Colonic mucosa (tissue), 4 donors: ENCODE data around the gene ITPR2. TPM values are rescaled to one million over a fixed set of nuclear protein-coding genes. Genes with fewer than 3 reads are reported as not detected.
A peak's percentile ranks its signal among the peaks of the same experiment; 100 is the strongest.

Source experiments
- DNase-seq: peaks from one replicate; pipeline ENCODE4 v3.0.0-alpha.2; 2020
- H3K27ac ChIP-seq: fragments of 200-600 bp; one replicate; pipeline ENCODE4 v1.8.0; 2021
- H3K27me3 ChIP-seq: fragments of 200-600 bp; one replicate; pipeline ENCODE4 v1.8.0; 2021
- H3K36me3 ChIP-seq: fragments of 200-600 bp; one replicate; pipeline ENCODE4 v1.8.0; 2021
- H3K4me1 ChIP-seq: fragments of 200-600 bp; one replicate; pipeline ENCODE4 v1.8.0; 2021; ENCODE audit warnings: mild to moderate bottlenecking
- H3K4me3 ChIP-seq: fragments of 200-600 bp; one replicate; pipeline ENCODE4 v1.8.0; 2021
- H3K9ac ChIP-seq, 2 donors: one replicate each; pipeline ENCODE4 v1.7.0; 2013; ENCODE audit warnings: control low read depth in 2 of 2, low read depth in 2 of 2, low read length in 2 of 2
- H3K9me3 ChIP-seq: fragments of 200-600 bp; one replicate; pipeline ENCODE4 v1.8.0; 2021
- CTCF ChIP-seq: fragments of 200-600 bp; IDR thresholded peaks from one replicate; pipeline ENCODE4 v1.8.0; 2022; ENCODE audit warnings: antibody characterized with exemption, mild to moderate bottlenecking
- intact Hi-C: fragments of 100-400 bp; cut with DNase I; formaldehyde crosslinking; loops from one replicate; pipeline ENCODE4 v1.14.1; 2022
- total RNA-seq, 2 donors: library from RNA; stranded (reverse); fragmentation: NEBNext Ultra II Directional in 1 of 2; extraction: Animal tissue kit (Norgen Biotek cat#: 25700) in 1 of 2; gene quantifications; one replicate each; pipeline ENCODE4 v1.2.1, GENCODE V29; 2021
- donor health status: healthy.
- donor health status: DM: no; HTN: no; CAD: no.
- donor health status: DM: no; HTN: no; CAD: no.

Gene ITPR2
- total RNA-seq, 2 donors from 2014 or later, result 15.9 to 39.3 TPM

- Histone ChIP-seq H3K27me3 (no peaks in the 10 kb centered on the region), H3K4me1 (no peaks in the 10 kb centered on the region), H3K9me3 (no peaks in the 10 kb centered on the region), H3K9ac (no peak overlapping the region), H3K4me3 (no peak overlapping the region), H3K27ac (no peak overlapping the region), H3K36me3 (no peaks in the 10 kb centered on the region)
- DNase-seq, result no peak
- intact Hi-C loops, result no loop called here
- no peak for TF ChIP-seq CTCF
These were observed 37.1 kb downstream of the ITPR2 start for GRCh38 chr12:26795910-26796309.

DNA sequence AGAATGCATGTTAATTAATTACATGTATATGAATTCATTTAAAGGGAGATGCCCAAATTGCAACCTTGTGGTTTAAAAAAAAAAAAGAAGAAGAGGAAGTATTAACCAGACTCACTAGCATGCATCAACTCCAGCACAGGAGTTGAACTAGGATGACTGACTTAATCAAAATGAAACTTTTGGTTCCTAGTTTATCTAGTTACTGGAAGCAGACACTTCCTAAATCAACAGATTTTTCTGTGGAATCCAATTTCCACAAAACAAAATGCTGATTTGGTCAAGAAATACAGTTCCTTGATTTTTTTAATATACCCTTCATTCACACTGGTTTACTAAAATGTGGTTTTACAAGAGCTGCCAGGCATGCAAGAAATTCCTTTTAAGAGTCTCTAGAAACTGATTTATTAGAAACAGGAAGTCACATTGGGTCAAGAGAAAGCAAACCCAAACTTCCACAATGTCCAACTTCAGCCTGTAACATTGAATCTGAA, 41.6 kb downstream of the ITPR2 start:
- Histone ChIP-seq H3K27me3 (no peaks in the 10 kb centered on the region), H3K36me3 (no peaks in the 10 kb centered on the region), H3K4me3 (no peak overlapping the region), H3K9me3 (no peaks in the 10 kb centered on the region), H3K9ac (no peak overlapping the region), H3K27ac (peak overlapping the region; percentile 26), H3K4me1 (no peaks in the 10 kb centered on the region)
- intact Hi-C loops, result no loop called here
- DNase-seq, result no peak
- TF ChIP-seq CTCF, result no peak

- DNase-seq, result no peak
- intact Hi-C loops, result no loop called here
- Histone ChIP-seq H3K4me3 (no peak overlapping the region), H3K4me1 (no peaks in the 10 kb centered on the region), H3K9me3 (no peaks in the 10 kb centered on the region), H3K27ac (peak overlapping the region; percentile 26), H3K36me3 (no peaks in the 10 kb centered on the region), H3K27me3 (no peaks in the 10 kb centered on the region), H3K9ac (no peak overlapping the region)
- TF ChIP-seq CTCF, result no peak
These were observed 42.4 kb downstream of the ITPR2 start for GRCh38 chr12:26790645-26790994.

DNA sequence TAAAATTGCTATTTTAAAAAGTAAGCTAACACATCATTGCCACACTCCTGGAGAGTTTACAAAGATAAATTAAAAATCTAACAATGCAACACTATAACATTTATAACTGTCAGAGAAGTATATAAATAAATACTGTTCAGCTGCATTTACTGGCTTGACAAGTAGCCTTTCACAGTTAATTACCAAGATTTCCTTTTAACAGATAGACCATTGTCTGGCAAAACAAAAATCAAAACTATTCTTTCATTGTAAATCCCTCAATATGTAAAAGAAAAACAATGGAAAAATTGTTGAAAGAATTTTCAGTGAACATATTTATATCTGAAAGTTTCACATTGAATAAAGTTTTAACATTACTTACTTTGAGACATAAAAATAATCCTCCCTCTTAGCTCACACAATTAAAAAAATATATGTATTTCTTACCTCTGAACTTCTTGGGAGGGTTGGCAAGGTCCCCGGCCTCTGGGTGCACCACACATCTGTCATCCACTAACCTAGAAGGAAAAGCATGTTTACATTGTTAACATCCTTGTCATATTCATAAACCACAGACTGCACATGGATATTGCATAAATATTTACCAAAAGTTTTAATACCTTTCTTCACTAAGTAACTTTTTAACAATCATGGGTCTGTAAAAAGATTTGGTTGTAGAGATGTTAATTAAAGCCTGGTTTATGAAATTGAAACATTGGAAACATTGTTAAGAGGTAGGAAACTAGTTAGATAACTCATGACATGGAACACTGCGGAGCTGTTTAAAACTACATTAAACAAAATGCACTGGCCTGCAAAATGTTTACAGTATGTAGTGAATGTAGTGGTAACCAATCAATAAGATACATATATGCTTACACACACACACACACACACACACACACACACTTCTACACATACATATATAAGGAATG, 43.0 kb downstream of the ITPR2 start:
- intact Hi-C loops, result loop anchor here (10.0 kb wide), 1 partner anchor 55 kb away; no protein-coding TSS in a partner anchor
- H3K27ac ChIP-seq, result peak overlapping the region; percentile 26
- no peaks in the 10 kb centered on the region for H3K27me3 ChIP-seq
- peak; percentile 40 for DNase-seq
- H3K4me1 ChIP-seq, result no peaks in the 10 kb centered on the region
- TF ChIP-seq CTCF, result no peak
- H3K36me3 ChIP-seq, result no peaks in the 10 kb centered on the region
- no peak overlapping the region for H3K4me3 ChIP-seq
- H3K9me3 ChIP-seq, result no peaks in the 10 kb centered on the region
- H3K9ac ChIP-seq, result no peak overlapping the region

DNA sequence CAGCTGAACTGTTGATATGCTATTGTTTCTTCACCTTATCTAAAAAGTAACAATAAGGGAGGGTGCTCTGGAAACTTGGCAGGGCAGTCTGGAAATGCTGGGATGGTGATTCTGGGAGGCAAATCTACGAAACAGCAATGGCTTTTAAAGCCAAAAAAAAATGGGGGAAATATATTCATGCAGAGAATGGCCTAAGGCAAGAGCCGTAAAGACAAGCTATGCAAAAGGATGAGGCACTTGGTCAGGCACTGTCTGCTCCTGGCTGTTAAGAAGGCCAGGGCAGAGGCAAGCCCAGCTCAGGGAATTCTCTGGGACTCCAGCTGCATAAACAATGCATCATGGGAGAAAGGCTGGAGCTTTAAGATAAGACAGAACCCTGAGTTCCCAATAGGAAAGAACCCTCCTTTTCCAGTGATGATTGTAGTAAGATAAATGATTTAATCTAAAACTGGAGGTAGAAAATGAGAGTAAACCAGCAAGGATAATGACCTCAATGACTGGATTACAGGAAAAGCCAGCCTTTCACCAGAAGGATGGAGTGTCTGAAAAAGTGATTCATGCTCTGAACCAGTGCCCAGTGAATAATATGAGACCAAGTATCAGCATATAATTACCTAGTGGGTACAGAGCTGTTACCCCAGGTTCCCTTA, 46.0 kb downstream of the ITPR2 start:
- Histone ChIP-seq H3K27me3 (no peaks in the 10 kb centered on the region), H3K4me3 (no peak overlapping the region), H3K27ac (no peak overlapping the region), H3K9ac (no peak overlapping the region), H3K36me3 (no peaks in the 10 kb centered on the region), H3K4me1 (no peaks in the 10 kb centered on the region), H3K9me3 (no peaks in the 10 kb centered on the region)
- intact Hi-C loops, result loop anchor here (10.0 kb wide), 1 partner anchor 58 kb away; no protein-coding TSS in a partner anchor
- TF ChIP-seq CTCF, result no peak
- no peak for DNase-seq
